Body of pancreas (tissue), 4 donors: ENCODE results near the gene MRPS27. TPM values are rescaled to one million over a fixed set of nuclear protein-coding genes. Genes with fewer than 3 reads are reported as not detected.

ENCODE experiments used
- ATAC-seq: fragments of 150-250 bp; one replicate; pipeline ENCODE4 v1.9.1; 2016
- DNase-seq, 4 donors: peaks; one replicate each; pipeline ENCODE4 v3.0.0-alpha.2; 2019
- H3K27ac ChIP-seq, 4 donors: fragments of 200-600 bp; sonication (generic); 1 replicate in 3 of 4; 2 replicates in 1 of 4; pipeline versions ENCODE4 v1.5.1 to v1.6.1; 2016 to 2019; ENCODE audit warnings: mild to moderate bottlenecking in 1 of 4, mixed read lengths in 1 of 4, moderate library complexity in 1 of 4
- H3K27me3 ChIP-seq, 2 donors: fragments of 200-600 bp; sonication (generic); one replicate each; pipeline ENCODE4 v1.6.0; 2016; ENCODE audit warnings: mild to moderate bottlenecking in 1 of 2
- H3K36me3 ChIP-seq, 2 donors: fragments of 200-600 bp; sonication (generic); replicated peaks in 1 of 2; 2 replicates each; pipeline ENCODE4 v1.5.1; 2016; ENCODE audit warnings: low read depth in 2 of 2; ENCODE audit not compliant: insufficient read depth in 1 of 2
- H3K4me1 ChIP-seq: fragments of 200-600 bp; sonication (generic); one replicate; pipeline ENCODE4 v1.6.0; 2016
- H3K4me3 ChIP-seq, 2 donors: fragments of 200-600 bp; sonication (generic); 1 replicate in 1 of 2; 2 replicates in 1 of 2; pipeline ENCODE4 v1.5.1; 2016 to 2019
- H3K9me3 ChIP-seq, 3 donors: fragments of 200-600 bp; sonication (generic); 1 replicate in 2 of 3; 2 replicates in 1 of 3; pipeline ENCODE4 v1.5.1; 2016
- POLR2A ChIP-seq, 3 donors: fragments of 450-650 bp; IDR thresholded peaks; one replicate each; pipeline ENCODE4 v1.6.1; 2016; ENCODE audit warnings: antibody characterized with exemption in 3 of 3, mild to moderate bottlenecking in 2 of 3
- WGBS, 2 donors: methylation state at CpG; one replicate each; pipeline ENCODE4 v1.1.5; 2017; 5-methylcytosine and 5-hydroxymethylcytosine counted together
- intact Hi-C: fragments of 100-400 bp; cut with DNase I; formaldehyde crosslinking; loops from one replicate; pipeline ENCODE4 v1.15.1; 2023
- total RNA-seq, 2 donors: library from RNA; depleted of rRNA; stranded (reverse); fragments of >200 nt; gene quantifications; one replicate each; pipeline ENCODE4 v1.1.0, GENCODE V29; 2016
- TF ChIP-seq, protein P1 (sequence below), 7 experiments: fragments of 450-650 bp in 4 of 7; fragments of 200-600 bp in 3 of 7; sonication (generic) in 3 of 7; IDR thresholded peaks; one replicate each; pipeline ENCODE4 v1.5.1; 2016 to 2019; ENCODE audit warnings: antibody characterized with exemption in 7 of 7

MRPS27 gene
- total RNA-seq, 2 donors from 2014 or later = 25.4 to 52.7 TPM

DNA sequence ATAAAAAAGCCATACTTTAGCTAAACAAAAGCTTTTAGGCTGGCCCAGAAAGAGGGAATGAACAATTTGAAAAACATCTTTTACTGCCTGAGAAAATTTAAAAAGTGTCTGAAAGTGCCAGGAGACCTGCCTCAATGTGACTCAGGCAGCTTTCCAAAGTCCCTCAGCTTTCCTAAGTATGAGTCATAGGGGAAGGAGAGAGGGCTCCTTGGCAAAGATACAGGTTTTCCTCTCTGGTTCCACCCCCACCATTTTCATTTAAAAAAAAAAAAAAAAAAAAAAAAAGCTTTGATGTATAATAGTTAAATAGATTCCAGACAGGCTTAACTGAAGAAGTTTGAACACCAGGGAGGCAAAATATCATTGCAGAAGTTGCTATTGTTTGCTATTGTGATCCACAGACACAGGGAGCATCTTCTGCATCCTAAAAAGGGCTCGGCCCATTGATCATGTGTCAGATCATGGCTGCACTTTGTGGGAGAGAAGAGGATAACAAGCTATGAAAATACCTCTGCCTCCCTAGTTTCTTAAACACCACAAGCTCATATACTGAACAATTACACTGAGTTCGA is 71.5 kb downstream of the MRPS27 start:
- WGBS, 2 donors = 84 to 89% methylated on average over 2 of the region's 2 CpGs
- Histone ChIP-seq H3K27me3 (no peaks in the 10 kb centered on the region), H3K9me3 (no peaks in the 10 kb centered on the region), H3K27ac (peak overlapping the region in 1 of 4 donors; percentile 52), H3K36me3 (no peaks in the 10 kb centered on the region), H3K4me1 (peaks cover 13% of the 10 kb centered on the region), H3K4me3 (no peak overlapping the region)
- intact Hi-C loops = no loop called here
- TF ChIP-seq, protein P1, sequence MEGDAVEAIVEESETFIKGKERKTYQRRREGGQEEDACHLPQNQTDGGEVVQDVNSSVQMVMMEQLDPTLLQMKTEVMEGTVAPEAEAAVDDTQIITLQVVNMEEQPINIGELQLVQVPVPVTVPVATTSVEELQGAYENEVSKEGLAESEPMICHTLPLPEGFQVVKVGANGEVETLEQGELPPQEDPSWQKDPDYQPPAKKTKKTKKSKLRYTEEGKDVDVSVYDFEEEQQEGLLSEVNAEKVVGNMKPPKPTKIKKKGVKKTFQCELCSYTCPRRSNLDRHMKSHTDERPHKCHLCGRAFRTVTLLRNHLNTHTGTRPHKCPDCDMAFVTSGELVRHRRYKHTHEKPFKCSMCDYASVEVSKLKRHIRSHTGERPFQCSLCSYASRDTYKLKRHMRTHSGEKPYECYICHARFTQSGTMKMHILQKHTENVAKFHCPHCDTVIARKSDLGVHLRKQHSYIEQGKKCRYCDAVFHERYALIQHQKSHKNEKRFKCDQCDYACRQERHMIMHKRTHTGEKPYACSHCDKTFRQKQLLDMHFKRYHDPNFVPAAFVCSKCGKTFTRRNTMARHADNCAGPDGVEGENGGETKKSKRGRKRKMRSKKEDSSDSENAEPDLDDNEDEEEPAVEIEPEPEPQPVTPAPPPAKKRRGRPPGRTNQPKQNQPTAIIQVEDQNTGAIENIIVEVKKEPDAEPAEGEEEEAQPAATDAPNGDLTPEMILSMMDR (IDR thresholded peaks at IDR 0.05) = no peak
- no peak for TF ChIP-seq POLR2A (IDR thresholded peaks at IDR 0.05)
- ATAC-seq (peak; percentile 55), DNase-seq (peak; percentile 16 to 64 (median 46))

DNA sequence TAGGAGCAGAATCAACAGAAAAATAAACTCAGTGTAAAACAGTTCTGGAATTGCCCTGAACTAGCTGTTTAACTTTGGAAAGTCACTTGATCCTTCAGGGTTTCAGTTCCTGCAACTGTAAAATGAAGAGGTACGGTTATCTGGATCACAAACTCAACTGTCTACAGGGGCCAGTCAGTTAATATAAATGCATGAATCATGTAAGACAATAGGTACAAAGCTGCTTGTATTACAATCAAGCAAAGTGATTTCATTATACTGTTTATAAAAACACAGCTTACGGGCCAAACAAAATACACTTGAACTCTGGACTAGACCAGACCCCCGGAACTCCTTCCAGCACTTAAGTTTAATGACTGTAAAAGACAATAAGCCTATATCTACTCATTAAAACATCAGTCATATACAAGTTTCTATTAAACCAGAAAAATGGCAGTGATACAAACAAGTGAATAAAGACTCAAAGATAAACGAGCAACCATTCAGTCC is 73.0 kb downstream of the MRPS27 start:
- Histone ChIP-seq H3K36me3 (no peaks in the 10 kb centered on the region), H3K27me3 (no peaks in the 10 kb centered on the region), H3K4me3 (no peak overlapping the region), H3K4me1 (peaks cover 11% of the 10 kb centered on the region), H3K9me3 (no peaks in the 10 kb centered on the region), H3K27ac (no peak overlapping the region)
- no peak for TF ChIP-seq POLR2A (IDR thresholded peaks at IDR 0.05)
- TF ChIP-seq, protein P1 (IDR thresholded peaks at IDR 0.05) = no peak
- DNase-seq = no peak
- ATAC-seq = no peak
- 83 to 90% methylated on average over 4 of the region's 4 CpGs for WGBS, 2 donors
- intact Hi-C loops = no loop called here

DNA sequence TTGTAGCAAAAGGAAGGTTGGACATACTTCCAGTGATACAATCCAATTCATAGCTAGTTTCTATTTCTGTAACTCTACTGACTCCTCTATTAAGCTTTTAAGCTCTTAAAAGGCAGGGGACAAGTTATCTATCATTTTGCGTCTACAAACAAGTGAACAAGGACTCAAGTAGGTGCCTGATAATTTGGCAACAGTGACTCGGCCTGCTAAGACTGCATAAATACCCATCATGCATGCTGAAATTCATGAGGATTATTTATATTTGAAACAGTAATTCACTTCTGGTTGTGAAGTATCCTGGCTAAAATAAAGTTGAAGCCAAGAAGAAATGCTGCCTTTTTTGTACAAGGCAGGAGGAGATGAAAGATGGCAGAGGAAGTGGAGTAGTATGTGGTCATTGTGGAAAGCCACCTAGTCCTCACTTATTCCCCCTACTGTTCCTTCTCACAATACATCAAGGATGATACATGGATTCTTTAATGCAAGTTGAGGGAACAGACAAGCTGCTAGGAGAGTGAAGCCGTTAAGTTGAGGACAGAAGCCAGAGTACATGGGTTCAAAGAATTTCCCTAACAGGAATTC is 74.0 kb downstream of the MRPS27 start:
- intact Hi-C loops = no loop called here
- WGBS, 2 donors = 66 to 76% methylated on average over 3 of the region's 3 CpGs

DNA sequence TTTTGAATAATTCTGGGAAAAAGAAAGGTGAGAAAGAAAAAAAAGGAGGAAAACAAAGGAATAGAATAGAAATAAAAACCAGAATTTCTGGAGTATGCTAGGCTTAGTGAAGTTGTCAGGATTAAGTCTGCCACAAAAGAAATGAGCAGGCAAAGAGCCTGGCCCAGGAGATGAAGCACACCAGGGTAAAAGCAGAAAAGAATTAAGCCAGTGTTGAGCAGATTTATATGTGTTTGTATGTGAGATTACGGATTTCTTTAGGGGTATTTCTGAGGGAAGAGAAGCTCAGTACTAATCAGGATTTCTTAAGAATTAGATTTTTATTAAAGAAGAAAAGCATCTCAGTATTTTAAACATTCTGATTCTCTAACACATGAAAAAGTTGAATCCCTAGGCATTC is 74.5 kb downstream of the MRPS27 start:
- ATAC-seq (no peak), DNase-seq (no peak)
- Histone ChIP-seq H3K9me3 (no peaks in the 10 kb centered on the region), H3K27me3 (no peaks in the 10 kb centered on the region), H3K4me1 (peaks cover 14% of the 10 kb centered on the region), H3K4me3 (no peak overlapping the region), H3K36me3 (no peaks in the 10 kb centered on the region), H3K27ac (no peak overlapping the region)
- intact Hi-C loops = no loop called here
- 83 to 94% methylated on average over 1 of the region's 1 CpG for WGBS, 2 donors
- TF ChIP-seq, protein P1 (IDR thresholded peaks at IDR 0.05) = no peak
- TF ChIP-seq POLR2A (IDR thresholded peaks at IDR 0.05) = no peak

More for the DNA sequence above, 74.0 kb downstream of the MRPS27 start:
- no peak for ATAC-seq
- Histone ChIP-seq H3K27ac (no peak overlapping the region), H3K27me3 (no peaks in the 10 kb centered on the region), H3K36me3 (no peaks in the 10 kb centered on the region), H3K9me3 (no peaks in the 10 kb centered on the region), H3K4me3 (no peak overlapping the region), H3K4me1 (peaks cover 14% of the 10 kb centered on the region)
- DNase-seq = no peak
- TF ChIP-seq, protein P1 (IDR thresholded peaks at IDR 0.05) = peak in 2 of 7 experiments; percentile 17 to 33
- TF ChIP-seq POLR2A (IDR thresholded peaks at IDR 0.05) = no peak
